Nucleus accumbens (tissue), 56 donors: Measurements from ENCODE around the gene CANT1.
"Not testable (repeated sequence)": the region's sequence is repeated elsewhere in the genome, so short reads cannot be mapped to it uniquely, and the experiment has no call there.

ENCODE experiments used
- DNase-seq, 56 donors: peaks; one replicate each; lab custom pipeline; 2025; lab: John Stamatoyannopoulos, UW

The CANT1 gene

DNA sequence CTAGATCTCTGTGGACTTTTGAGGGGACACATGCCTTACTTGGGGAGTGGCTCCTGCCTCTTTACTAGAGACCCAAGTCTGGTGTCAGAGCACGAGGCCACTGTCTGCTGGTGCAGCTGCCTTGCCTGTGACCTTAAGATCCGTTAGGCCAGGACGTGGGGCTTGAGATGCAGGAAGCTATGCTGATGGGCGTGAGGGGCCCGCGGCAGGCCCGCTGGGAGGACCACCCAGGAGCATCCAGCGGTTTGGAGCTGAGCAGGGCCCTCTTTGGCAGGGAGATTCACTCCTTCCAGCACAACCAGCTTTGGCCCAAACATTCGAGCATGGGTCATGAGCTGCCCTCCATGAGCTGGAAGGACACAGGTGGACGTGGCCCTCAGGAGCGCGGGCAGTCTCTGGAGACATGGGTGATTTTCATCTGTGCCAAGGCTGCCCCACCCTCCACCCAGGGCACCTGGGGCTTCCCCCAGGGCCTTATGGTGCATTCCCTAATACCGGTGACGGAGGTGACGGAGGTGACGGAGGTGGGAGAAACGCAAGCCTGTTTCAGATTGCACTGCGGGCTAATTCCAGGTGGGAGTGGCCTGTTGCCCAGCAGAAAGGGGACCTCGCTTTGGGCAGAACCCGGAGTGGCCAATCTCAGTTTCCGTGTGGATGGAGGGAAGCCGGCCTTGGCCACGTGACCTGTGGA, 42.5 kb downstream of the CANT1 start:
- no peak for DNase-seq

DNA sequence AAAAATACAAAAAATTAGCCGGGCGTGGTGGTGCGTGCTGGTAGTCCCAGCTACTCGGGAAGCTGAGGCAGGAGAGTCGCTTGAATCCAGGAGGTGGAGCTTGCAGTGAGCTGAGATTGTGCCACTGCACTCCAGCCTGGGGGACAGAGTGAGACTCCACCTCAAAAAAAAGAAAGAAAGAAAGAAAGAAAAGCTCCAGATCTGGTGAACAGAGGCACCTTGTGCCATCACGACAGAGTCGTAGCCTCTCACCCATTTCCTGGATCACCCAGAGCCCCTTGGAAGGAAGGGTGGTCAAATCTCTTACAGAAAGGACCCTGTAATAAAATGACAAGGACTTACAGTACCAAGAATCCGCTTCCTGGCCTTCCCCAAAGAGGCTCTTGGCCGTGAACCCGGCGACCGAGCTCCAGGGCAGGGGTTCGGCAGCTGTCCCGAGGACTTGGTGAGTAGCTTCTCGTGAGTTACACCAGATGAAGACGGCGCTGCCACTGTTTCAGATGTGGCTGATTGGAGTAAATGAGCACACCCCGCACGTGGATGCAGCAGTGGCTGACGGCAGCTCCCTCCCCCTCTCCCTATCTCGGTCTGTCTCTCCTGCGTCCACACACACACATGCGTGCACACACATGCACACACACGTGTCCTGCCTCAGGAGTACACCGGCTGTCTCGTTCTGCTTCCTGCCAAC, 43.3 kb downstream of the CANT1 start:
- DNase-seq: no peak

DNA sequence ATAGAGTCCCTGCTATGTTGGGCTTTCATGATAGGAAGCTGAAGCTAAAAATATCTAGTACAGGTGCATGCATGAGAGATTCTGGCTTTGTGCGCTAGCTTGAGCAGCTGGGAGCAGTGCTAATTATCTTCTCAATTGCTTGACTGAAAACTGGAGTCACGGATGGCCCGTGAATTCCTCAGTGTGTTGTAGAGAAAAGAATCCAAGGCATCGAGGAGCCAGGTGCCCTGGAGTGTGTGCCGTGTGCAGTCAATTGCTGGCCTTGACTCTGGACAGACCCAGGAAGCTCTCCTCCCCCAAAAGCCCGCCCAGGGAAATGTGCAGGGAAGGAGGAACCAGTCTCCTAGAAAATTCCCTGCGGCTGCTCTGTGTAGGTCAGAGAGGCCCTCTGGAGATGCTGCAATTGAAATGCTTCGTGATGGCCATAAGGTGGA, 44.1 kb downstream of the CANT1 start:
- no peak for DNase-seq

DNA sequence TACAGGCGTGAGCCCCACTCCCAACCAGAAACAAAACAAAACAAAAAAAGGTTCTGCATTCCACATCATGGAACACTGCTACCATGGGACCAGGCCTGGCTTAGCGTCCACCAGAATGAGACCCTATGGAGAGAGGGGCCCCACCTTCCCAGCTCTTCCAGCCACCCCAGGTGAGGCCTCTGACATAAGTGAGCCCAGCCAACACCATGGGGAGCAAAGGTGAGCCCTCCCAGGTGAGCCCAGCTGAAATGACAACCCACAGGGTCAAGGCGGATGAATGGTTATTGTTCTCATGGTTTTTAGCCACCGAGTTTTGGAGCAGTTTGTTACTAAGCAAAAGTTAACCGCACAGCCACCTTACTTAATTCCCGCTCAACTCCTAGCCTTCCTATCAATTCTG, 46.2 kb downstream of the CANT1 start:
- DNase-seq: no peak

DNA sequence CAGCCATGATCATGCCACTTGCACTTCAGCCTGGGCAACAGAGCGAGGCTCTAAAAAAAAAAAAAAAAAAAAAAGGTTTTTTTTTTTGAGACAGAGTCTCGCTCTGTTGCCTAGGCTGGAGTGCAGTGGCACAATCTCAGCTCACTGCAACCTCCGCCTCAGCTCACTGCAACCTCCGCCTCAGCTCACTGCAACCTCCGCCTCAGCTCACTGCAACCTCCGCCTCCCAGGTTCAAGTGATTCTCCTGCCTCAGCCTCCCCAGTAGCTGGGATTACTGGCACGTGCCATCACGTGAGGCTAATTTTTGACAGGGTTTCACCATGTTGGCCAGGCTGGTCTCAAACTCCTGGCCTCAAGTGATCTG, 46.6 kb downstream of the CANT1 start:
- DNase-seq: not testable (repeated sequence)

DNA sequence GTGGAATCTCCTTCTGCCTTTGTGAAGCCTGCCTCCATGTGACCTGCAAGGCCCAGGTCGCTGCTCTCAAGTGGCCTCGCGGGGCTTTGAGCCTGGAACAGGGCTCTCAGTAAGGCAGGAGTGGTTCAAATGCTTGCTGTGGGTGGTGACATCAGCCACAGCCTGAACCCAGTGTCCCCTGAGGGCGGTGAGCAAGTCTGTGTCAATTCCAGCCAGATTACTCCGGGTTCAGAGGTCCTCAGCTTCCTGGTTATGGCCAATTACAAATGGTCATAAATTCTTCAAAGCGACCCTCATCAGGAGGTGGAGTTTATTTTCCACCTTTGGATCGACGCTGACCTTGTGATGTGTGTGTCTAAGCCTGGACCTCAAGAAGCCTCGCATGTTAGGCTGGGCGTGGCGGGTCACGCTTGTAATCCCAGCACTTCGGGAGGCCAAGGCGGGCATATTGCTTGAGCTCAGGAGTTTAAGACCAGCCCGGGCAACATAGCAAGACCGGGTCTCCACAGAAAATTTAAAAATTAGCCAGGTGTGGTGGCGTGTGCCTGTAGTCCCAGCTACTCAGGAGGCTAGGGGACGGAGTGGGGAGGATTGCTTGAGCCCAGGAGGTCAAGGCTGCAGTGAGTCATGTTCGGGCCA, 47.1 kb downstream of the CANT1 start:
- DNase-seq: no peak

DNA sequence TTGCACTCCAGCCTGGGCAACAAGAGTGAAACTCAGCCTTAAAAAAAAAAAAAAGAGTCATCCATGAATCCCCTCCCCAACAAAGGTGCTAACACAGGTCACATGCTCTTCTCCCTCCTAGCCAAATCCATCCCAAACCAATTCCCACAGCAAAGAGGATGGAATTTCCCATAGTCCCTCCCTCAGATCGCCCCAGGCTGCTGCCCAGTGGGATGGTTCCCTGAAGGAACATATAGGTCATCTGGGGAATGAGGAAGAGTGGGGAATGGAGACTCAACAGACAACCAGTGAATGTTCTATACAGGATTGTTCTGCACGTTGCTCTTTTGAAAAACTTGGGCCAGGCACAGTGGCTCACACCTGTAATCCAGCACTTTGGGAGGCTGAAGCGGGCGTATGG, 48.0 kb downstream of the CANT1 start:
- no peak for DNase-seq

DNA sequence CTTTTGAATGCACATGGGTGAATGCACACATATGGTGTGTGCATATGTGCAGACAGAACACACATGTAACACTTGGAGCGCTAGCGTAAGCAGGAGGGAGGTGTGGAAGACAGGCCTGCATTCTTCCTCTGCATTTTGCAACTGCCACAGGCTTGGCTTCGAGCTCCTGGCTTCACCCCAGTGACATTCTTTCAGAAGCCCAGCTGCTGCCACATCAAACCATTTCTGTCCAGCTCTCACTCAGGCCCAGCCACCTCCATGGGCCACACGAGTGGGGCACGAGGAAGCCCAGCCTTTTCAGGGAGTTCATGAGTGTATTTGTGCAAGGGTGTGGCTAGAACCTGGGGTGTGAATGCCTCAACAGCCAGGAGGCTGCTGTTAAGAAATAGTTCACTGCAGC, 48.6 kb downstream of the CANT1 start:
- DNase-seq: peak in 1 of 56 donors; percentile 21

DNA sequence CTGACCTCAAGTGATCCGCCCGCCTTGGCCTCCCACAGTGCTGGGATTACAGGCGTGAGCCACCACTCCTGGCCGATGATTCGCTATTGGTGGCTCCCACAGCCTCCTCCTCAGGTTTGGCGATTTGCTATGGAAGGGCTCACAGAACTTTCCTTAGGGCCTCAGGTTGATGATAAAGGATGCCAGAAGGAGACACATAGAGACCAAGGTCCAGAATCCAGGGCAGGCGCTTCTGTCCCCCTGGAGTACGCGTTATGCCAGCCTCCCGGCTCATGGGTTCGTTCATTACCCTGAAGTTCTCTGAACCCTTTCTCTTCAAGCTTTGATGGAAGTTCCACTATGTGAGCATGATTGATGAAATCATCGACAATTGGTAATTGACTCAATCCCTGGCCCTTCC, 49.8 kb downstream of the CANT1 start:
- DNase-seq: no peak

DNA sequence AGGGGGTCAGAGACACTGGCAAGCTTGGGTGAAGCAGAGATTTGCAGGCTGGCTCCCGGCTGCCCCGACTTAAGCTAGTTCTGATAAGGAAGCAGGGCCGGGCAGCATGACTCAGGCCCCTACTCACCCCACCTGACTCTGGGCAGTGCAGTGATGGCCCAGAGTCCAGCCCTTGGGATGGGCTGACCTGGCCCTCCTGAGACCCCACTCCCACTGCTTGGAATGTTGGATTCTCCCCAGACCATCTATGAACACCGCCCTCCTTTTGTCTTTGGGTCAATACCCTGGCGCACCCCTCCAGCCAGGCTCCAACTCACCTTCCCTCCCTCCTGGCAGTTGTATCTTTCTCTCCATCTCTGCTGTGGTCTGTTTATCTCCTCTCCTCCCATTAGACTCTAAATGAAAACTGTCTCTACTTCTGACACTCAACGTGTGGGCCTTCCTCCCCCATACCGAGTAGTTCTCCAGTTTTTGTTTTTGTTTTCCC, 50.9 kb downstream of the CANT1 start:
- no peak for DNase-seq

DNA sequence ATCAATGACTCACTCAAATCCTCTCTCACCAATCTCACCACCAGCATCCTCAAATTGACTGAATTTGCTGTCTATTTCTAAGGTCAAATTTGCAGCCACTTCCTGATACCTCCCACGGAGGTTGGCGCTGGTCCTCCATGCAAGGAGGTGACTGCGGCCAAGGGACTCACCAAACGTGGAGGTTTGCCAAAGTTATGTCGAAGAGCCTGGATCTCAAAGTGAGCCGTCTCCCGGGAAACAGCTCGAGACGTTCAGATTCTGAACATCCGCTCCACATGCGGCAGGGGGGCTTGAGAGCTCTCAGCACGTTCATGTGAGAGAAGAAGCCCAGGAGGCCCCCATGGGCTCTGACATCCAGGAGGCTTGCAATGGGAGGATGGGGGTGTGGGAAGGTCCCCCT, 52.4 kb downstream of the CANT1 start:
- DNase-seq: peak in 7 of 56 donors; percentile 11 to 35 (median 19)

DNA sequence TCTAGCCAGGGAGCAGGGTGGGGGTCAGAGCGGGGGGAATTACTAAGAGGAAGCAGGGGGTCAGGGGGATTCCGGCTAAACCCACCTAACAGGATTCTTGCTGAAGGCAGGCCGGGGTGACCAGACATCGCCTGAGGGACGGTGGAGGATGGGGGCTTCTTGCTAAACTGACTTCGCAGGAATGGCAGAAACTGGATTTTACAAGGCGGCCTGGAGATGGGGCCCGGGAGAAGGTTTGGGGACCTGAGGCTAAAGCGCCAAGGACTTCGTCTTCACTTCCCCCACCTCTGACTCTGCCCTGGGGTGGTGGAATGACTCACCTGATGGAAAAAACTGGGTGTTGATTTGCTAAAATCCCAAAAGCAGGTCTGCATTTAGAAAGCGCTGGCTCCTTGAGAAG, 53.3 kb downstream of the CANT1 start:
- no peak for DNase-seq

DNA sequence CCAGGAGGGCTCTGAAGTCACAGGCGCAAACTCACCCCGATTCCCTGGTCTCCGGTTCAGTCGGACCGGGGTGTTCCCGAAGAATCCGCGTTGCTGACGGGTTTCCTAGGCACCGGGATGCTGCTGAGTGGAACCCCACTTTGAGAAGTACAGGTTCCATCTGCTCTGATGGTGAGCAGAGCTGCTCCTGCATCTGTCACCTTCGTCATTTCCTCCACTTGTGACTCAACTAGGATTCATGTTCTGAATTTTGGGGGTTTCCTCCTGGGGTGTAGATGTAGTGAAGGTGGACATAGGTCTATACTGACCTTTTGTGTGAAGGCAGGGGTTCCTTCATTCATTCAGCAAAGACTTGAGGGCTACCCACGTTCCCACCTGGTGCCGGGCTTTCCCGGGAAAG, 54.9 kb downstream of the CANT1 start:
- DNase-seq: no peak

DNA sequence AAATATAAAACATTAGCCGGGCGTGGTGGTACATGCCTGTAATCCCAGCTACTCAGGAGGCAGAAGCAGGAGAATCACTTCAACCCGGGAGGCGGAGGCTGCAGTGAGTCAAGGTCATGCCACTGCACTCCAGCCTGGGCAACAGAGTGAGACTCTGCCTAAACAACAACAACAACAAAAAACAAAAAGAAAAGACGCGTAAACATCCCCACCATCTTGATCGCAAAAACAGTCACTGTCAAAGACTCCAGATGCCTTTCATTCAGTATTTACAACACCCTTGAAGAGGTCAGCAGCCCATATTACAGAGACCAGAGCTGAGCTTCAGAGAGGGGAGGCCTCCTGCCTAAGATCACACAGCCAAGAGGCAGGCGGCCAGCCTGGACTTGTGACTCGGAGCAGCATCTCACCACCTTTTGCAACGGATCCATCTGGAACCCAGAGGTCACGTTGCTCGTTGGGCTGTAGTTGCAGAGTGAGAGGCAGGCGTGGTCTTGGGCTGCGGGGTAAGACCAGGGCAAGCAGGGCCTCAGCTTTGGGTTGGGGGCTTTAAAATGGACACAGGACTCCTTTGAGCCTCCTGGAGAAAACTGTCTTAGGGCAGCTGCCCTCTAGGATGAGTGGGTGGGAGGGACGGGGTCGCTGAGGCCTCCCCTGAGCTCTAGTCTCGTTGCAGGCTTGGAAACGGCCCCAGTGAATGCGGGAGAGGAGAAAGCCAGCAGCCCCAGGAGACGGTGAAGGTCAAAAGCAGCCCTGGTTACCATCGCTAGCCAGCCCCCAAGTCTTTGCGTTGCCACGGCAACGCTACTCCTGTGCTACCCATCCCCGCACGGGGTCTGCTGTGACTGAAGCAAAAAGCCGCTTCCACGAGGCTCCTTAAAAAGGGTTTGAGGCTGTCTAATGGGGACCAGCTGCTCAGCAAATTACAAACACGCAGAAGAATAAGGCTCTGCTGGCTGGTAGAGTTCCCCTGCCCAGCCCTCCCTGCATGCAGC, 55.9 kb downstream of the CANT1 start:
- DNase-seq: peak in 2 of 56 donors; percentile 17 to 32

DNA sequence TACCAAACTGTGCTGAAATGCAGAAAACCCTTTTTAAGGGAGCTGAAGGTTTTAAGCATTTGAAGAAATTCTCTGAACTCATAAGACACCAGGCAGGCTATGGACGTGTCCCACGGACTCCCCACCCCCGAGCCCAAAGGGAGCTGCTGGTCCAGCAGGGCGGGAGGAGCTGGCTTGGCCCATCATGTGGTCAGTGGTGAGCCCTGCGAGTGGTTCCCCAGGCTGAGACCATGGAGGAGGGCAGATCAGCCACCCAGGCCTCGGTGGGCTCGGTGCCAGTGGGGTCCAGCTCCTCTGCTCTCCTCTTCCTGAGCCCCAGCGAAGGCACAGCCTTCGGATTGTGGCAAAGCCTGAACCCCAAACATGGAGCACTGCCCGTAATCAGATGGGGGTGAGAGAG, 56.9 kb downstream of the CANT1 start:
- no peak for DNase-seq

DNA sequence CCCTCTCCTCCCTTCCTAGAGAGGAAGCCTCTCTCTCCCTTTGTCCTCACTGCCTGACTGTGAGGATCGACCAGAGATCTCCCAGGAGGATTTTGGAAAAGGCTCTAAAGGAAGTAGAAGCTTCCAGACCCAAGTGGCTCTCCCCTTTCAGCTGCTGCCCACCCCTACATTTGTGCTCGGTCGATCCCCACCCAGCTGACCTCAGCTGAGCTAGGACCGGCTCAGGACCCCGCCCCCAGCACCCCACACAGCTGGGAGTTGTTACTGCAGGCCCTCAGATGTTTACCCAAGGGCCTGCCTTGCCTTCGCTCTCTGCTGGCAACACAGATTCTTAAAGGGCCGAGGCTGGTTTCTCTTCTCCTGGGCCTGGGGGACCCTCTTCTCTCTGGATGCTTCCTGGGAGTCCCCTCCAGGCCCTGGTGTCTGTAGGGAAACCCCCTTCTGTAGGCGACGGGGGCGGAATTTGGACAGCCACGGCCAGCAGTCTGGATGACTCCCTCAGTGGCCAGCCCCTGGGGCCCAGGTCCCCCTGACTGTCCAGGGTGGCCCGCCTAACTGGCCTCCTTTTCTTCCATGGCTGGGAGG, 57.5 kb downstream of the CANT1 start:
- no peak for DNase-seq

DNA sequence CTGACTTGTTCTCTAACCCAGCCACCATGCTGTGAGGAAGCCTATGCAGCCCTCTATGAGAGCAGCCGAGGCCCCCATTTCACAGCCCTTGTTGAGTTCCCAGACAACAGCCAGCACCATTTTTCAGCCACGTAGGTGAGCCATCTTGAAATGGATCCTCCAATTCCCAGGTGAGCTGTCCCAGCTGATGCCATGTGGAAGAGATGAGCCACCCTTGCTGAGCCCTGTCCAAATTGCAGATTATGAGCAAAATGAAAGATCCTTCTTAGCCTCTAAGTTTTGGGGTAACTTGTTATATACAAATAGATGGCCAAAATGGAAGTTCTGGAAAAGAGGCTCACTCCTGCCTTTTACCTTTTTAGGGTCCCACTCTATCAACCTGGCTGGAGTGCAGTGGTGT, 58.7 kb downstream of the CANT1 start:
- no peak for DNase-seq

DNA sequence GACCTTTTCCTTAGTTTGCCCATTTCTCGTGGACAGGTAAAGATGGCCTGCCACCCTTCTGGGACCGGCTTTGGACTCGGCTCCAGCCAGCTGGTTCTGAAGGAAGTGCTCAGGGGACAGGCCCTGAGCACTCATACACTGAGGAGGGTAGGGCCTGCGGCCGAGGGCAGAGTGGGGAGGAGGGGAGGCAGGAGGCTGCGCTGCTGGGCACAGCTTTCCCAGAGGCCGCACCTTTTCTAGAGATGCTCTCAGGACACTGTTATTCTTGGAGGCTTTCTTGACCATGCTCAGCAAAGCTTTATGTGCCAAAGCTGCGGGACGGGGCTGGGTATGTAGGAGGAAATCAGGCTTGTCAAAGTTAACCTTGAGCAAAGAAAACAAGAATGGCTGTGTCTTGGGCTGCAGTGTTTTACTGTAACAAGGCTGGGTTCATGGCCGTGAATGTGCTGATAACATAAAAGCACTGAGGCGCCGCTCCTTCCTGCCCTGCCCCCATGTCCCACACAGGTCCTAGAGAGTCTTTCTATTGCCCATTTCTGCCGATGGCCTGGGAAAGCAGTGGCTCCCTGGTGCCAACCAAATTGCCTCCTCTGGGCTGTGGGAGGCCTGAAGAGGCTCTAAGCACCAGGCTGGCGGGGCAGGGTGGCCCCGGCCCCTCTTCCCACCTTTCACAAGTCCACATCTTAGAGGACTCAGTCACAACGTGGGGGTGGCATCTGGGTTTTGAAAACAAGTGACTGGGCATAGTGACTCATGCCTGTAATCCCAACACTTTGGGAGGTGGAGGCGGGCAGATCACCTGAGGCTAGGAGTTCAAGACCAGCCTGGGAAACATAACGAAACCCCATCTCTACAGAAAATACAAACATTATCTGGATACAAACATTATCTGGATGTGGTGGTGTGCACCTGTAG, 62.1 kb downstream of the CANT1 start:
- DNase-seq: no peak

DNA sequence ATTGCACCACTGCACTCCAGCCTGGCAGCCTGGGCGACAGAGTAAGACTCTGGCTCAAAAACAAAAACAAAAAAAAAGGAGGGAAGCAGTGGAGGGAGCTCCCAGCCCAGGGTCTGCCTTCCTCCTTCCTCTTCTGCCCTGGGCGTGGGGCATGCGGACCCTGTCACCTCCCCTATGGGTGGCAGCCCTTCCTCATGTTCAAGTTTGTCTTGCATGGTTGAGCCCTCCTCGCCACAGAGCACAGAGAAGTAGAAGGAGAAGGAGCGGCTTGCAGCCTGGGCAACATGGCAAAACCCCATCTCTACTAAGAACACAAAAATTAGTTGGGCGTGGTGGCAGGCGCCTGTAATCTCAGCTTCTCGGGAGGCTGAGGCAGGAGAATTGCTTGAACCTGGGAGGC, 62.9 kb downstream of the CANT1 start:
- no peak for DNase-seq
